Activated T-cell treated with anti-CD3 and anti-CD28 coated beads, Interleukin-2, amount 50 U/mL, for 24 hours (primary cell): ENCODE data around the gene TRIM65.
"Not testable (repeated sequence)": the region's sequence is repeated elsewhere in the genome, so short reads cannot be mapped to it uniquely, and the experiment has no call there.

Experiments
- DNase-seq: peaks from one replicate; pipeline ENCODE4 v3.0.0-alpha.2; 2020
- H3K27ac Mint-ChIP-seq: 2 replicates; pipeline ENCODE4 v1.8.0; 2020; ENCODE audit warnings: mild to moderate bottlenecking, mixed read lengths
- H3K27me3 Mint-ChIP-seq: 2 replicates; pipeline ENCODE4 v1.8.0; 2020; ENCODE audit warnings: mixed read lengths
- H3K36me3 Mint-ChIP-seq: 2 replicates; pipeline ENCODE4 v1.8.0; 2020; ENCODE audit warnings: low read depth, mixed read lengths
- H3K4me1 Mint-ChIP-seq: 2 replicates; pipeline ENCODE4 v1.8.0; 2020; ENCODE audit warnings: low read depth, mixed read lengths
- H3K4me3 Mint-ChIP-seq: 2 replicates; pipeline ENCODE4 v1.8.0; 2020; ENCODE audit warnings: mild to moderate bottlenecking, moderate library complexity, mixed read lengths
- H3K9me3 Mint-ChIP-seq: 2 replicates; pipeline ENCODE4 v1.8.0; 2020; ENCODE audit warnings: mixed read lengths

Gene TRIM65

DNA sequence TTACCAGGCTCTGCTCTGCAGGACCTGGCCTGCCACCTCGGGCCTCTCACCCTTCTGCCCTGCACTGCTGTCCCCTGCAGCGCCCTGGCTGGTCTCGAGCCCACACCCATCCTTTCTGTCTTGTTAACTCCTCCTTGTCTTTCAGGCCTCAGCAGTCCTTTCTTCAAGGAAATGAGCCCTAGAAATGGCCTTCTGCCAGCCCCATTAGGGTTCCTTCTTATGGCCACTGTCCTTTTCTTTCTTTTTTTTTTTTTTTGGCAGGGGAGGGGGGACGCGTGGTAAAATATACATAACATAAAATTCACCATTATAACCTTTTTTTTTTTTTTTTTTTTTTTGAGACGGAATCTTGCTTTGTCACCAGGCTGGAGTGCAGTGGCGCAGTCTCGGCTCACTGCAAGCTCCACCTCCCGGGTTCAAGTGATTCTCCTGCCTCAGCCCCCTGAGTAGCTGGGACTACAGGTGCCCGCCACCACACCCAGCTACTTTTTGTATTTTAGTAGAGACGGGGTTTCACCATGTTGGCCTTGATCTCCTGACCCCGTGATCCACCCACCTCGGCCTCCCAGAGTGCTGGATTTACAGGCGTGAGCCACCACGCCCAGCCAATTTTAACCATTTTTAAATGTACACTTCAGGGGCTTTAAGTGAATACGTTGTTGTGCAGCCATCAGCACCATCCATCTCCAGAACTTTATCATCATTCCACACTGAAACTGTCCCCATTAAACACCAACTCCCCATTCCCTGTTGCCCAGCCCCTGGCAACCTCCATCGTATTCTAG lies 31.2 kb downstream of the TRIM65 start:
- not testable (repeated sequence) for H3K9me3 Mint-ChIP-seq, H3K4me3 Mint-ChIP-seq, DNase-seq, H3K36me3 Mint-ChIP-seq, H3K27me3 Mint-ChIP-seq
- Mint-ChIP-seq H3K4me1 (peaks cover 18% of the 10 kb centered on the region), H3K27ac (peak overlapping the region; percentile 18)

DNA sequence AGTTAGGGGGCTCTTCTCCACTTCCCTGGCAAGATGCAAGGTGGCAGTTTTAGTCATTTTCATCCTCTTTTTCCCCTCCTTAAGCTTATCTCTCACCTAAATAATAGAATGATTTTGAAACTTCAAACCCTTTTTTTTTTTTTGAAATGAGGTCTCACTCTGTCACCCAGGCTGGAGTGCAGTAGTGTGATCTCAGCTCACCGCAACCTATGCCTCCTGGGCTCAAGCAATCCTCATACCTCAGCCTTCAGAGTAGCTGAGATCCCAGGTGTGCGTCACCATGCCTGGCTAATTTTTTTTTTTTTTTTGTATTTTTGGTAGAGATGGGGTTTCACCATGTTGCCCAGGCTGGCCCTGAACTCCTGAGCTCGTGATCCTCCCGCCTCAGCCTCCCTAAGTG lies 31.9 kb downstream of the TRIM65 start:
- not testable (repeated sequence) for H3K36me3 Mint-ChIP-seq, H3K9me3 Mint-ChIP-seq, DNase-seq, H3K27me3 Mint-ChIP-seq, H3K4me3 Mint-ChIP-seq
- peaks cover 18% of the 10 kb centered on the region for H3K4me1 Mint-ChIP-seq
- peak overlapping the region; percentile 83 for H3K27ac Mint-ChIP-seq

DNA sequence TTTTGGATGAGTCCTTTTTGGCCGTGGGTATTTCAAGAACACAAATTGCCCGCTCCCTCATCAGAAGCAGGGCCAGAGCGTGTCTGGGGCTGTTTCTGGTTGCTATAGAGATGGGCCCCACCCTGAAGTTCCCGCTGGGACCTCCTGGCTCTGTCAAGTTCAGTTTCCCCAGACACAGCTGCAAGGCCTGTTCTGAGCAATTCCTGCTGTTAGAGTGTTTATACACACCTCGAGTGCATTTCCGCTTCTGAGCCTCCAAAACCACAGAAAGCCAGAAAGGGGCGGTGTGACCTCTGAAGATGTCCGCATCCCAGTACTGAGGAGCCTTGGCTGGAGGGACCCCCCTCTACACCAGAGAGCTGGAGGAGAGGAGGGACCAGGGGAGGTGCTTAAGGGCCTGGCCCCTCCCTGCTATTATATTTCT lies 32.3 kb downstream of the TRIM65 start:
- Mint-ChIP-seq H3K27ac (peak overlapping the region; percentile 83), H3K36me3 (no peaks in the 10 kb centered on the region), H3K9me3 (no peaks in the 10 kb centered on the region), H3K27me3 (no peaks in the 10 kb centered on the region), H3K4me3 (no peak overlapping the region), H3K4me1 (peaks cover 21% of the 10 kb centered on the region)
- DNase-seq = peak; percentile 54

DNA sequence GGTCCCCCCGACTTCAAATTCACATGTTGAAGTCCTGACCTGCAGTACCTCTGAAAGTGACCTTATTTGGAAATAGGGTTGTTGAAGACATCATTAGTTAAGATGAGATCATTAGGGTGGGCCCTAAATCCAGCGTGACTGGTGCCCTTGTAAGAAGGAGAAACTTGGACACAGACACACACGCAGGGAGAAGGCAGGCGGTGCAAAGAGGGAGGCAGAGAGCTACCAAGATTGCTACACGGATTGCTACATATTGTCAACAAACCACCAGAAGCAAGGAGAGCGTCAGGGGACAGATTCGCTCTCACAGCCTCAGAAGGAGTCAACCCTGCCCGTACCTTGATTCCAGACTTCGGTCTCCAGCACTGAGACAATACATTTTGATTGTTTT lies 34.8 kb downstream of the TRIM65 start:
- Mint-ChIP-seq H3K36me3 (no peaks in the 10 kb centered on the region), H3K4me1 (peaks cover 36% of the 10 kb centered on the region), H3K9me3 (no peaks in the 10 kb centered on the region), H3K27me3 (no peaks in the 10 kb centered on the region), H3K4me3 (no peak overlapping the region), H3K27ac (no peak overlapping the region)
- no peak for DNase-seq

DNA sequence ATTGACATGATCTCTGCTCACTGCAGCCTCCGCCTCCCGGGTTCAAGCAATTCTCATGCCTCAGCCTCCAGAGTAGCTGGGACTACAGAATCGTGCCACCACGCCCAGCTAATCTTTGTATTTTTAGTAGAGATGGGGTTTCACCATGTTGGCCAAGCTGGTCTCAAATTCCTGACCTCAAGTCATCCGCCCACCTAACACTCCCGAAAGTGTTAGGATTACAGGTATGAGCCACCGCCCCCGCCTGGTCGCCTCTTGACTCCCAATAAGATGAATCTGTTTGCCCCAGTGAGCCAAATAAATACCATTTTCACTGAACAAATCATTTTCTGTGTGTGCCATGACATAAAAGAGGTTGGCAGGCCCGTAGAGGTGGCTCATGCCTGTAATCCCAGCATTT lies 37.4 kb downstream of the TRIM65 start:
- H3K36me3 Mint-ChIP-seq, H3K27ac Mint-ChIP-seq, H3K9me3 Mint-ChIP-seq, H3K27me3 Mint-ChIP-seq, H3K4me3 Mint-ChIP-seq, DNase-seq: not testable (repeated sequence)
- peaks cover 34% of the 10 kb centered on the region for H3K4me1 Mint-ChIP-seq

DNA sequence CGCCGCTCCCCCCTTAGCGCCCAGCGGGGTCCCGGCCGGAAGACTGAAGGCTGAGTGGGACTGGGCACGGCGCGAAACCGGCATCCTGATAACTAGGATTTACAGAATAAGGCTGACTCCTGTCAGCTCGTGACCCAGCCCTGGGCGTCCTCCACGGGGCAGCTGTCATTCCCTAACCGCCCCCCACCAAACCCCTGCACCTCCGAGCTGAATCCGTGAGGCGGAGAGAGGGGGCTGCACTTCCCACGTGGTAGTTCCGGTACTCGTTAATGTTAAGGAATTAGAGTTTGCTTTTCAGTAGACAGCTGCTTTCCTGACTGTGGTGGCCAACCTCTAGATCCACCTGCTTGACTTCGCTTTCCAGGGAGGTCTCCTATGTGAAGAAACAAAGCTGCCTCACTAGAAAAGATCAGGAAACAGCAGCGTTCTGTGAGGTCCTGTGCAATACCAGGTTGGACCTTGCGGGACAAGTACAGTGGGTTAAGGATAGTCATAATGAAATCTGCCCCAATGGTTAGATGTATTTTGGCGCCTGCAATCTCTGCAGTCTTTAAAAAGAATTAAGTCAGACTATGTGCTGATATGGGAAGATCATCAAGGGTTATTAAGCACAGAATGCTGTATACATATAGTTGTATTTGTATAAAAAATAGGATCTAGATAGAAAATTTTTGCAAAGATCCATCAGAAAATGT lies 40.5 kb downstream of the TRIM65 start:
- H3K4me3 Mint-ChIP-seq = no peak overlapping the region
- no peaks in the 10 kb centered on the region for H3K27me3 Mint-ChIP-seq
- DNase-seq = no peak
- peaks cover 43% of the 10 kb centered on the region for H3K4me1 Mint-ChIP-seq
- no peaks in the 10 kb centered on the region for H3K9me3 Mint-ChIP-seq
- H3K27ac Mint-ChIP-seq = peak overlapping the region; percentile 89
- H3K36me3 Mint-ChIP-seq = peaks cover 7% of the 10 kb centered on the region

DNA sequence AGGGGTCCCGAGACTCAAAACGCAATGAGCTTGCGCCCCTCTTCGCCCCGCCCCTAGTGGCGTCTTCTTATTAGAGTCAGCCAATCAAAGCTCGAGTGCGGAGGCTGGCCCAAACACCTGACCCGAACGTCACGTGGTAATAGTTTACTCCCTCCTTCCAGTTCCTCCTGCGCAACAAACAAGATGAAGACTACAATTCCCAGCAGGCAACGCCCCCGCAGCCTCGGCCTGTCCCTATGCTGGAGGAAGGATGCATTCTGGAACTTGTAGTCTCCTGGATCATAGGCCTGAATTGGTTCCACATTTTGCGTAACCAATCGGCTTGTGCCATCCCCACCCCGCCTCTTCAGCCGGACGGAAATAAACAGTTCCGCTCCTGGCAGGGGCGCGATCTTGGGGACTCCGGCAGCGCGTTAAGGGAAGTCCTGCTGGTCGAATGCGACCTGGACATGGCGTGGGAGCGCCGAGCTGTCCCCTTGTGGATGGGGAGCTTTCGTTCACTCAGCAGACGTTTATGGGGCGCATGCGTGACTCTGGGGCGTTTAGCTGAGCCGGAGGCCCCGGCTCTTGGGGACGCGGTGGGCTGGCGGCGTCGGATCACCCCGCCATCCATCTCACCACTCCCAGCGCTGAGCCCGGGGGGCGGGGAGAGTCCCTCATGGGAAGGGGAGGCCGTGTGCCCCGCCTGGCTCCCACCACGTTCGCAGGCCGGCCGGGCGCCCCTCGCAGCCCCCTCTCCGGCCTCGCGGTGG lies 41.3 kb downstream of the TRIM65 start, which contains the start of gene WBP2:
TSS of gene WBP2 (minus strand) at position 26 of the 752 bp plus-strand sequence. CDS start 38 bp downstream, outside the sequence.
- Mint-ChIP-seq H3K27ac (peak within 1 kb of the TSS; percentile 89), H3K36me3 (peaks cover 14% of the 10 kb centered on the region), H3K27me3 (no peaks in the 10 kb centered on the region), H3K4me3 (no peak within 1 kb of the TSS), H3K4me1 (peaks cover 42% of the 10 kb centered on the region), H3K9me3 (no peaks in the 10 kb centered on the region)
- DNase-seq = peak; percentile 95

DNA sequence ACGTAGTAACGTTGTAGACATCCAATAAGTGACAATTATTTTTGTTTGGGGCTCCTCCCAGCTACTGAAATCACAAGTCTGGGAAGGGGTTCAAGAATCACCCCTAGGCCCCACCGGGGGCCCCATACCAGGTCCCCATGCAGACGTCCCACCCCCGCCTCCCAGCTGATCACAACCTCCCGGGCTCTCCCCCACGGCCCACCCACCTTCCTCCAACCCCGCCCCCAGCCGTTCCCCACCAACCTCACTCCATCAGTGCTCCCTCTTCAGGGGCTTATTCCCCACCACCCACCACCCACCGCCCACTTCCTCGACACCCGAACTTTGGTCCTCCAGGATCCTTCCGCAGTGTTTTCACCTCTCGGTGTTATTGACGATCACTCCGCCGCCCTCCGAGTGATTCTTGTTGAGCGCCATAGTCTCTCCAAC lies 41.9 kb downstream of the TRIM65 start:
- peaks cover 42% of the 10 kb centered on the region for H3K4me1 Mint-ChIP-seq
- H3K27me3 Mint-ChIP-seq = no peaks in the 10 kb centered on the region
- H3K36me3 Mint-ChIP-seq = peaks cover 17% of the 10 kb centered on the region
- H3K27ac Mint-ChIP-seq = no peak overlapping the region
- no peaks in the 10 kb centered on the region for H3K9me3 Mint-ChIP-seq
- no peak overlapping the region for H3K4me3 Mint-ChIP-seq
- DNase-seq = no peak

DNA sequence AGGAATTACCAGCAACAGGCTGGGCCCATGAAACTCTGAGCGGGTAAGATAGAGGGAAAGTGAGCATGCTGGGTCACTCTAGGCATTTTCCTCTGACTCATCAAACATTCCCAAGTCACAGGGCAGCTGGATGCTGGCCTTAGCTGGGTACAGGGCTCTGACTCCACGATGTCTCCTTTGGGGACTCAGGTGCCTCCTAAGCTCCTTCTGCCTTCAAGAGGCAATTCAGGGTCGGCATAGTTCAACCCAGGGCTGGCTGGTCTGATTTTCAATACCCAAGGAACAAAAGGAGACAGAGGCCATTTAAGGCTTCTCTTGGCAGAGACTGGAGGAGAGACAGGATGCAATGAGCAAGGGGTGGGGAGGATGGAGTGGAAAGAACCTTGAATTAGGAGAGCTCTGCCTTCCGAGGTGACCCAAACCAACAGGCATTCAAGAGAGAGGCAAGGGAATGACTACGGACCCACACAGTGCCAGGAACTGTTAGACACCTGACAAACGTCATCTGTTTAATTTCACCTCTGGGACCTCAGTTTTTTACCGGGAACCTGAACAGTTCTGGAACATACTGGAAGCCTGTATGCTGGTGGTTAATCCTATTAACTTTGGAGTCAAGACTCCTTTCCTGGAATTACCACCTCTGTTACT lies 42.5 kb downstream of the TRIM65 start:
- no peaks in the 10 kb centered on the region for H3K9me3 Mint-ChIP-seq
- no peaks in the 10 kb centered on the region for H3K27me3 Mint-ChIP-seq
- no peak overlapping the region for H3K4me3 Mint-ChIP-seq
- DNase-seq = no peak
- no peak overlapping the region for H3K27ac Mint-ChIP-seq
- H3K4me1 Mint-ChIP-seq = peaks cover 37% of the 10 kb centered on the region
- peaks cover 23% of the 10 kb centered on the region for H3K36me3 Mint-ChIP-seq

DNA sequence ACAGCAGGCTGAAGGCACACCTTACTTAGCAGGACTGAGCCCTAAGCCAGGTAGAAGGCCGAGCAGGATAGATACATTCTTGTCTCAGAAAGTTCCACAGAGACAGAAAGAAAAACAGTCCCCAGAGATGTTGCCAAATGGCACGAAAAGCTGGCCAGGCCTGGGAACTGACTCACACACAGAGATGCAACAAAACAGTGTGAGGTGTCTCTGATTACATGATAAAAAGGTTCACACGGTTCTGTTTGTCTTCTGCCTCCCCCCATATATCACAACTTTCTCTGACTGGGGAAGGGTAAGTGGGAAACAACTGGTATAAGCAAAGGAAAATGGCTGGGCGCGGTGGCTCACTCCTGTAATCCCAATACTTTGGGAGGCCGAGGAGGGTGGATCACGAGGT lies 43.3 kb downstream of the TRIM65 start:
- peak overlapping the region; percentile 73 for H3K27ac Mint-ChIP-seq
- H3K4me3 Mint-ChIP-seq = no peak overlapping the region
- DNase-seq = no peak
- peaks cover 29% of the 10 kb centered on the region for H3K36me3 Mint-ChIP-seq
- H3K4me1 Mint-ChIP-seq = peaks cover 34% of the 10 kb centered on the region
- no peaks in the 10 kb centered on the region for H3K9me3 Mint-ChIP-seq
- no peaks in the 10 kb centered on the region for H3K27me3 Mint-ChIP-seq

DNA sequence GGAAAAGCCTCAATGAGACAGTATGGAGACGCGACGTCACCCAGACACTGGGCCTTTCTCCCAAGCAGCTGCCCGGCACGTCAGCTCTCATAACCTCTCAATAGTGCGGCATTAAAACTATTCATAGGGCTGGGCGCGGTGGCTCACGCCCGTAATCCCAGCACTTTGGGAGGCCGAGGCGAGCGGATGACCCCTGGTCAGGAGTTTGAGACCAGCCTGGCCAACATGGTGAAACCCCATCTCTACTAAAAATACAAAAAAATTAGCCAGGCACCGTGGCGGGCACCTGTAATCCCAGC lies 45.1 kb downstream of the TRIM65 start:
- H3K36me3 Mint-ChIP-seq = peaks cover 47% of the 10 kb centered on the region
- DNase-seq, H3K4me3 Mint-ChIP-seq, H3K27me3 Mint-ChIP-seq, H3K9me3 Mint-ChIP-seq: not testable (repeated sequence)
- peaks cover 32% of the 10 kb centered on the region for H3K4me1 Mint-ChIP-seq
- H3K27ac Mint-ChIP-seq = peak overlapping the region; percentile 60

DNA sequence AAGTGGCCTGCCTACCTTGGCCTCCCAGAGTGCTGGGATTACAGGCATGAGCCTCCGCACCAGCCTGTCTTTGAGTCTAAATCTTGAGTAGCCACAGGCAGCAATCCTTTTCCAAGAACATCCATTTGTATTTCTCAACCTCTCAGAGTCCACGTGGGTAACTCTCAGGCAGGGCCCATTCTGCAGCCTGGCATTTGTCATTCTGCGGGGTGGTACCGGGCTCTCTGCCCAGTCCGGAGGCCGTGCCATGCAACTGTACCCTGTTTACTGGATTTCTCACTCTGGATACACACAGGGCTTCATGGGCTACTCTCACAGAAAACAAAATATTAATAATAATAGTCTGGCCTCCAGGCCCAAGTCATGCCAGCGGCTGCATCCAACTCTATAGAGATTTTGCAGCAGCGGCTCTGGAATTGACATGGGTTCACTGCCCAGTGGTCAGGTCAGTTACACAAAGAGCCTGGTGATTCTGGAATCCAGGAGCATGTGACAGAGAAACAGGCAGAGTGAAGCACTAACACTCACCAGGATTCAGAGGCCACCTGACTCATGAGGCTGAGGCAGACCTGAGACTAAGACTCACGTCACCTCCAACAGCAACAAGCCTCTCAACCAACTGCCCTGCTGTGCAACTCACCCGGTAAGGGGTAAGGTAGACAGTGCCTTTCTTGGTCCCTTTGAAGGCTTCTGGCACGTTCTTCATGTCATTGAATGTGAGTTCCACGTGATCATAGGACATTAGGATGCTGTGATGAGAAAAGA lies 45.6 kb downstream of the TRIM65 start:
- Mint-ChIP-seq H3K4me3 (no peak overlapping the region), H3K27me3 (no peaks in the 10 kb centered on the region), H3K27ac (peak overlapping the region; percentile 60), H3K36me3 (peaks cover 52% of the 10 kb centered on the region), H3K4me1 (peaks cover 27% of the 10 kb centered on the region), H3K9me3 (no peaks in the 10 kb centered on the region)
- no peak for DNase-seq

DNA sequence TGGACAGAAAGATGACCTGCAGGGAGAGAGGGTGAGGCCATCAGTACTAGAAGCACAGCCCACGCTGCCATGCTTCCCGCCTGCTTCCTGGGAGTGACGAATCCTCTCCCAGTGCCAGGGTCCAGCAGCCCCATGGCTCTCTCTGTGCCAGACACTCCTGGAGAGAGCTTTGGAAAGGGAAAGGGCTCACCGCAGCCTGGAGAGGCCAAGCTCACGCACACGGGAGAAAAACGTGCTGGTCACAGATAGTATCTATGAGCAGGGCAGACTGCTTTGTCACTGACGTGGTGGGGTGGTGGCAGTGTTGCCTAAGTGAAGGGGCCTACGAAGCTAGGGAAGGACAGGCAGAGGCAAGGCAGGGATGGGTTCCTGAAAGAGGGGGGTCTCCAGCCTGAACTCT lies 47.0 kb downstream of the TRIM65 start:
- Mint-ChIP-seq H3K36me3 (peaks cover 62% of the 10 kb centered on the region), H3K4me1 (peaks cover 36% of the 10 kb centered on the region), H3K4me3 (no peak overlapping the region), H3K27me3 (no peaks in the 10 kb centered on the region), H3K27ac (no peak overlapping the region), H3K9me3 (no peaks in the 10 kb centered on the region)
- no peak for DNase-seq

DNA sequence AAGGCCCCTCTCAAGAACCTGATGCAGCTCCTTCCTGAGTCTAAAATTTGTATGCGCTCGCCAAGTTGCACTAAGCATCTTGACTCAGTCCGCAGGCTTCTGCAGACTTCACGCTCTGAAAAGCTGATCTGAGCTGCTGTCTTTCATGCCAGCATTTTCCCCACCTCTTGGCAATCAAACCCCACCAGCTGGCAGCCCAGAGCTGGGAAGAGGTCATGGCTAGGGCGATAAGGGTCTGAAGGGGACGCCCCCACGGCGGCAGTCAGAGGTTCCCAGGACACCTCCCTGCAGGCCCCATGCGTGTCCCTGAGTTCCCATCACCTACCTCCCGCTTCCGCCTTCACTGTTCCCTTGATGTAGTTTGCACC lies 47.5 kb downstream of the TRIM65 start:
- peaks cover 33% of the 10 kb centered on the region for H3K4me1 Mint-ChIP-seq

More for the DNA sequence above, 47.5 kb downstream of the TRIM65 start:
- DNase-seq = no peak
- Mint-ChIP-seq H3K27me3 (no peaks in the 10 kb centered on the region), H3K36me3 (peaks cover 62% of the 10 kb centered on the region), H3K9me3 (no peaks in the 10 kb centered on the region), H3K4me3 (no peak overlapping the region), H3K27ac (no peak overlapping the region)
